ENCODE results near the gene ZNF609.
"Not testable (repeated sequence)": the region's sequence is repeated elsewhere in the genome, so short reads cannot be mapped to it uniquely, and the experiment has no call there.

Gene ZNF609

GRCh38 chr15:64630396-64631107 lies 170.2 kb downstream of the ZNF609 start:
- no peak for DNase-seq

GRCh38 chr15:64632639-64633038 lies 172.3 kb downstream of the ZNF609 start:
- DNase-seq, result not testable (repeated sequence)

- no peak for DNase-seq
Observed at GRCh38 chr15:64633332-64633731, 173.0 kb downstream of the ZNF609 start.

- DNase-seq, result peak; percentile 43
Observed at GRCh38 chr15:64634027-64634426, 173.6 kb downstream of the ZNF609 start.

GRCh38 chr15:64634576-64635498 lies 174.5 kb downstream of the ZNF609 start:
- DNase-seq, result peak; percentile 18

- no peak for DNase-seq
Observed at GRCh38 chr15:64635499-64636495, 175.4 kb downstream of the ZNF609 start.

GRCh38 chr15:64636556-64636955 lies 176.2 kb downstream of the ZNF609 start:
- no peak for DNase-seq

- no peak for DNase-seq
Observed at GRCh38 chr15:64637412-64637811, 177.0 kb downstream of the ZNF609 start.

- DNase-seq, result not testable (repeated sequence)
Observed at GRCh38 chr15:64639744-64640143, 179.4 kb downstream of the ZNF609 start.

- DNase-seq, result no peak
Observed at GRCh38 chr15:64640146-64640871, 179.9 kb downstream of the ZNF609 start.

GRCh38 chr15:64642875-64643274 lies 182.5 kb downstream of the ZNF609 start:
- DNase-seq, result no peak

GRCh38 chr15:64643685-64644084 lies 183.3 kb downstream of the ZNF609 start:
- DNase-seq, result no peak

GRCh38 chr15:64644811-64645210 lies 184.4 kb downstream of the ZNF609 start:
- not testable (repeated sequence) for DNase-seq

- DNase-seq, result no peak
Observed at GRCh38 chr15:64645995-64646394, 185.6 kb downstream of the ZNF609 start.

GRCh38 chr15:64647367-64647766 lies 187.0 kb downstream of the ZNF609 start:
- no peak for DNase-seq

GRCh38 chr15:64650552-64650951 lies 190.2 kb downstream of the ZNF609 start:
- DNase-seq, result no peak

GRCh38 chr15:64651601-64652191 lies 191.3 kb downstream of the ZNF609 start:
- DNase-seq, result peak; percentile 38

GRCh38 chr15:64653757-64654156 lies 193.4 kb downstream of the ZNF609 start:
- no peak for DNase-seq

- DNase-seq, result no peak
Observed at GRCh38 chr15:64656508-64656907, 196.1 kb downstream of the ZNF609 start.

GRCh38 chr15:64665179-64665578 lies 204.8 kb downstream of the ZNF609 start:
- no peak for DNase-seq

GRCh38 chr15:64667736-64668161 lies 207.4 kb downstream of the ZNF609 start:
- no peak for DNase-seq

GRCh38 chr15:64673866-64674265 lies 213.5 kb downstream of the ZNF609 start:
- no peak for DNase-seq

All from activated naive CD4-positive, alpha-beta T cell treated with Interleukin-2 at 50 U/mL for 16 hours (primary cell).